HL-60 (cell line): ENCODE data around the gene RNASEH2A.
"Not testable (repeated sequence)": the region's sequence is repeated elsewhere in the genome, so short reads cannot be mapped to it uniquely, and the experiment has no call there.

Experiments used
- DNase-seq, 2 experiments: peaks; one replicate each; pipeline ENCODE4 v3.0.0-alpha.2; 2010 to 2020; ENCODE audit warnings: low read depth in 1 of 2, low spot score in 1 of 2
- H3K27ac ChIP-seq: fragments of 250-450 bp; sonication (Bioruptor Pico); replicated peaks from 2 replicates; pipeline ENCODE4 v1.5.1; 2020; ENCODE audit warnings: mild to moderate bottlenecking, moderate library complexity
- H3K27me3 ChIP-seq: fragments of 250-450 bp; sonication (Bioruptor Pico); 2 replicates; pipeline ENCODE4 v1.5.1; 2021; ENCODE audit warnings: mild to moderate bottlenecking, moderate library complexity; ENCODE audit not compliant: insufficient read depth, poor library complexity, severe bottlenecking
- H3K4me3 ChIP-seq: replicated peaks from 2 replicates; pipeline ENCODE4 v1.5.1; 2011; ENCODE audit warnings: mild to moderate bottlenecking, control low read depth, low read length; ENCODE audit not compliant: insufficient read depth
- CTCF ChIP-seq: IDR thresholded peaks from one replicate; pipeline ENCODE4 v1.5.1; 2011; ENCODE audit warnings: low read length, control low read depth, inconsistent platforms; ENCODE audit not compliant: insufficient read depth
- GABPA ChIP-seq: IDR thresholded peaks from 2 replicates; pipeline ENCODE4 v1.6.1; 2012; ENCODE audit warnings: low read depth
- POLR2AphosphoS5 ChIP-seq: IDR thresholded peaks from 2 replicates; pipeline ENCODE4 v1.6.1; 2012; ENCODE audit warnings: low read depth
- REST ChIP-seq: IDR thresholded peaks from 2 replicates; pipeline ENCODE4 v1.6.1; 2012; ENCODE audit warnings: low read depth; ENCODE audit not compliant: insufficient replicate concordance
- SPI1 ChIP-seq: IDR thresholded peaks from 2 replicates; pipeline ENCODE4 v1.6.1; 2012; ENCODE audit warnings: low read depth, mild to moderate bottlenecking, borderline replicate concordance

RNASEH2A gene

GRCh38 chr19:12797141-12797587, 9.2 kb upstream of the RNASEH2A start:
- no peak overlapping the region for H3K4me3 ChIP-seq
- DNase-seq: no peak
- H3K27me3 ChIP-seq: peaks cover 1% of the 10 kb centered on the region
- no peak overlapping the region for H3K27ac ChIP-seq
- no peak for TF ChIP-seq CTCF
- TF ChIP-seq SPI1: no peak
- TF ChIP-seq POLR2AphosphoS5: no peak
- TF ChIP-seq GABPA: no peak
- no peak for TF ChIP-seq REST

DNA sequence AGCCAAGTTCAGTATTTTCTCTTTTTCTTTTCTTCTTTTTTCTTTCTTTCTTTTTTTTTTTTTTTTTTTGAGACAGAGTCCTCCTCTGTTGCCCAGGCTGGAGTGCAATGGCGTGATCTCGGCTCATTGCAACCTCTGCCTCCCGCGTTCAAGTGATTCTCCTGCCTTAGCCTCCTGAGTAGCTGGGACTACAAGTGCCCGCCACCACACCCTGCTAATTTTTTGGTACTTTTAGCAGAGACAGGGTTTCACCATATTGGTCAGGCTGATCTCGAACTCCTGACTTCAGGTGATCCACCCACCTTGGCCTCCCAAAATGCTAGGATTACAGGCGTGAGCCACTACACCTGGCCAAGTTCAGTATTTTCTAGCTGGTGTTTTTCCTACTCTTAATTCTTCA, 8.8 kb upstream of the RNASEH2A start:
- H3K4me3 ChIP-seq, DNase-seq, H3K27ac ChIP-seq, H3K27me3 ChIP-seq: not testable (repeated sequence)

DNA sequence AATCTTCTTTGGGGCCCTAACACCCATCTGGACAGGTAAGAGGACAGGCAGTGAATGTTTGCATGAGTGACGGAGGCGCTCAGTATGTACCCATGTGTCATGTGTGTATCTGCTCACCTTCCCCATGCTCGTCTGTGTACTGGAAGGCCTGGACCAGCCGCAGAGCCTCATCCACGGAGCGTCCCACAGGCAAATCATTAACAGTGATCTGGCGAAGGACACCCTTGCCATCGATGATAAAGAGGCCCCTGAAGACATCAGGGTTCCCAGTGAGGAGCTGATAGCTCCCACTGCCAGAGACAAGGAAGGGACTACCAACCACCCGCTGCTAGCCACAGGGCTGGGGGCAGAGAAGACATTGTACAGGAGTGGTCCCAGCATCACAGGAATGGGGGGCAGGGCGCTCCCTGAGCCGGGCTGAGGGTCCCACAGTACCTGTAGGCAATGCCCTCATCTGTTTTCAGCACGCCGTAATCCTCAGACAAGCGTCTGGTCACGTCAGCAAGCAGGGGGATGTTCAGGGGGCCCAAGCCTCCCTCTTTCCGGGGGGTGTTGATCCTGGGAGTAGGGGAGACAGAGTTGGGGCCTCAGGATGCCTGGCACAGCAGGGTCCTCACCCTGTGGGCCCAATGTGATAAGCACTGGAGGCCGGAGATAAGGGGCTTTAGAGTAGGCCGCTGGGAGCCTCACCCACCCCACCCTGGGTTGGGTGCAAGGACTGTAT, 6.5 kb upstream of the RNASEH2A start:
- Histone ChIP-seq H3K27ac (no peak overlapping the region), H3K27me3 (peaks cover 6% of the 10 kb centered on the region), H3K4me3 (no peak overlapping the region)
- no peak for DNase-seq
- TF ChIP-seq GABPA: no peak
- TF ChIP-seq POLR2AphosphoS5: no peak
- no peak for TF ChIP-seq CTCF
- no peak for TF ChIP-seq SPI1
- no peak for TF ChIP-seq REST

DNA sequence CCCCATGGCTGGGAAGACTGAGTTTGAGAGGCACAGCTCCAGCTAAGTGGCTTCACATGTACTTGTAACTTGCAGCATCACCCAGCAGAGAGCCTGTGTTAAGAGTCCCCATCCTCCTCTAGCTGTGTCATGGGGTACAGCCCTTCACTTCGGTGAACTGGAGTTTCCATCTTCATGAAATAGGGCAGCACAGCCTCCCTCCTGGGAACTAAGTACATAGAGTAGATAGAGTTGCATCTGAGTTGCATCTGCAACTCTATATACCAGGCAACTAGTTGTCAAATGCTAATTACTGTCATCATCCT, 6.0 kb upstream of the RNASEH2A start:
- Histone ChIP-seq H3K27ac (no peak overlapping the region), H3K4me3 (no peak overlapping the region), H3K27me3 (peaks cover 6% of the 10 kb centered on the region)
- no peak for DNase-seq
- no peak for TF ChIP-seq SPI1
- no peak for TF ChIP-seq REST
